RWPE1 (cell line): Measurements from ENCODE around the gene PLD5.
"Not testable (repeated sequence)": the region's sequence is repeated elsewhere in the genome, so short reads cannot be mapped to it uniquely, and the experiment has no call there.

Experiments
- CTCF ChIA-PET: fragments of 350-600 bp; sonication (Branson Sonifier 250); formaldehyde crosslinking; extraction: SDS; loops from one replicate; lab custom pipeline; 2021; lab: Yijun Ruan, JAX
- POLR2A ChIA-PET: fragments of 400-600 bp; formaldehyde crosslinking; extraction: SDS; loops from one replicate; lab custom pipeline; 2020; ENCODE audit warnings: antibody characterized with exemption; ENCODE audit not compliant: low non-redundant PET; lab: Yijun Ruan, JAX
- DNase-seq: peaks from one replicate; pipeline ENCODE4 v3.0.0; 2012; ENCODE audit warnings: low spot score
- H3K27ac ChIP-seq: fragments of 450-650 bp; 2 replicates; pipeline ENCODE4 v1.5.1; 2017
- TF ChIP-seq, protein P1 (sequence below): fragments of 450-650 bp; conservative IDR thresholded peaks from 2 replicates; pipeline ENCODE4 v1.5.1; 2017; ENCODE audit warnings: low read depth, mild to moderate bottlenecking

PLD5 gene

GRCh38 chr1:242185731-242186130 is 338.8 kb downstream of the PLD5 start:
- ChIA-PET POLR2A (no interaction called here), CTCF (no interaction called here)
- TF ChIP-seq, protein P1, sequence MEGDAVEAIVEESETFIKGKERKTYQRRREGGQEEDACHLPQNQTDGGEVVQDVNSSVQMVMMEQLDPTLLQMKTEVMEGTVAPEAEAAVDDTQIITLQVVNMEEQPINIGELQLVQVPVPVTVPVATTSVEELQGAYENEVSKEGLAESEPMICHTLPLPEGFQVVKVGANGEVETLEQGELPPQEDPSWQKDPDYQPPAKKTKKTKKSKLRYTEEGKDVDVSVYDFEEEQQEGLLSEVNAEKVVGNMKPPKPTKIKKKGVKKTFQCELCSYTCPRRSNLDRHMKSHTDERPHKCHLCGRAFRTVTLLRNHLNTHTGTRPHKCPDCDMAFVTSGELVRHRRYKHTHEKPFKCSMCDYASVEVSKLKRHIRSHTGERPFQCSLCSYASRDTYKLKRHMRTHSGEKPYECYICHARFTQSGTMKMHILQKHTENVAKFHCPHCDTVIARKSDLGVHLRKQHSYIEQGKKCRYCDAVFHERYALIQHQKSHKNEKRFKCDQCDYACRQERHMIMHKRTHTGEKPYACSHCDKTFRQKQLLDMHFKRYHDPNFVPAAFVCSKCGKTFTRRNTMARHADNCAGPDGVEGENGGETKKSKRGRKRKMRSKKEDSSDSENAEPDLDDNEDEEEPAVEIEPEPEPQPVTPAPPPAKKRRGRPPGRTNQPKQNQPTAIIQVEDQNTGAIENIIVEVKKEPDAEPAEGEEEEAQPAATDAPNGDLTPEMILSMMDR, result no peak
- no peak for DNase-seq
- no peak overlapping the region for H3K27ac ChIP-seq

DNA sequence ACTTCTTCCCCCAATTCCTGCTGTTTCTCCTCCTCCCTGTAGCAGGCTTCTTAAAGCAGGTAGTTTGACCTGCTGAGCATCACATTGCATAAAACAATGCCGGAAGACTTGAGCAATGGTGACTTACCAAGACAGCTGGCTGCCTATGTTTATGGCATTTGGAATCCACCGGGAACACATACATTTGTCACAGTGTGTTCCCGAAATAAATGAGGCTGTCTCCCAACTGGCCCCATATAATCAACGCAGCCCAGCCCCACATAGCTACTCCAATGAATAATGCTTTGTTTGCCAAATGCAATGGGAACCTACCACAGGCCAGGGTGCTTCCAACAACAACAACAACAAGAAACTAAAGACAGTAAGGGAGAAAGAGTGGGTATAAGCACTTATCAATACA is 339.5 kb downstream of the PLD5 start:
- TF ChIP-seq, protein P1, result no peak
- CTCF ChIA-PET, result no interaction called here
- POLR2A ChIA-PET, result no interaction called here
- no peak for DNase-seq
- H3K27ac ChIP-seq, result no peak overlapping the region

- CTCF ChIA-PET, POLR2A ChIA-PET, DNase-seq: not testable (repeated sequence)
Observed at GRCh38 chr1:242179767-242180166, 344.7 kb downstream of the PLD5 start.

GRCh38 chr1:242178924-242179708 is 345.4 kb downstream of the PLD5 start:
- ChIA-PET CTCF (no interaction called here), POLR2A (no interaction called here)
- DNase-seq, result no peak
- TF ChIP-seq, protein P1, result no peak
- H3K27ac ChIP-seq, result no peak overlapping the region

More at GRCh38 chr1:242179767-242180166, 344.7 kb downstream of the PLD5 start:
- not testable (repeated sequence) for H3K27ac ChIP-seq

GRCh38 chr1:242178436-242178835 is 346.1 kb downstream of the PLD5 start:
- no peak overlapping the region for H3K27ac ChIP-seq
- TF ChIP-seq, protein P1, result no peak
- ChIA-PET CTCF (no interaction called here), POLR2A (no interaction called here)
- DNase-seq, result no peak

- TF ChIP-seq, protein P1, result no peak
- DNase-seq, result no peak
- H3K27ac ChIP-seq, result no peak overlapping the region
- ChIA-PET POLR2A (interaction anchor here (0.6 kb wide), 1 partner anchor 39 kb away, joined by 3 read pairs; no protein-coding TSS in a partner anchor), CTCF (interaction anchor here (0.6 kb wide), 1 partner anchor 225 kb away, joined by 3 read pairs; no protein-coding TSS in a partner anchor)
Observed at GRCh38 chr1:242162140-242162539, 362.4 kb downstream of the PLD5 start.
